Right lobe of liver (tissue), 6 donors: Measurements from ENCODE around the gene UTF1. TPM values are rescaled to one million over a fixed set of nuclear protein-coding genes. Genes with fewer than 3 reads are reported as not detected.

Experiments
- ATAC-seq, 4 donors: fragments of 200-7000 bp; cut with Tn5 transposase; one replicate each; pipeline ENCODE4 v1.9.1; 2020; ENCODE audit warnings: mild to moderate bottlenecking in 4 of 4, moderate library complexity in 4 of 4
- DNase-seq, 3 donors: peaks; one replicate each; pipeline ENCODE4 v3.0.0-alpha.2; 2020
- H3K27ac ChIP-seq, 3 donors: fragments of 200-600 bp; one replicate each; pipeline ENCODE4 v1.8.0; 2022
- H3K27me3 ChIP-seq, 2 donors: fragments of 200-600 bp; one replicate each; pipeline ENCODE4 v1.8.0; 2022
- H3K36me3 ChIP-seq, 4 donors: fragments of 200-600 bp; sonication (generic) in 1 of 4; one replicate each; pipeline versions ENCODE4 v1.5.1 to v1.8.0; 2017 to 2022; ENCODE audit warnings: control low read depth in 1 of 4
- H3K4me1 ChIP-seq, 4 donors: fragments of 200-600 bp; sonication (generic) in 1 of 4; one replicate each; pipeline versions ENCODE4 v1.5.1 to v1.8.0; 2017 to 2022; ENCODE audit warnings: control low read depth in 1 of 4
- H3K4me3 ChIP-seq, 3 donors: fragments of 200-600 bp; one replicate each; pipeline ENCODE4 v1.8.0; 2022
- H3K9me3 ChIP-seq, 4 donors: fragments of 200-600 bp; sonication (generic) in 1 of 4; one replicate each; pipeline versions ENCODE4 v1.5.1 to v1.8.0; 2017 to 2022; ENCODE audit warnings: control low read depth in 1 of 4
- CTCF ChIP-seq, 4 donors: fragments of 200-600 bp in 3 of 4; fragments of 450-650 bp in 1 of 4; IDR thresholded peaks; one replicate each; pipeline versions ENCODE4 v1.5.1 to v1.8.0; 2016 to 2022; ENCODE audit warnings: antibody characterized with exemption in 4 of 4, mild to moderate bottlenecking in 2 of 4
- POLR2A ChIP-seq: fragments of 450-650 bp; IDR thresholded peaks from one replicate; pipeline ENCODE4 v1.6.1; 2017; ENCODE audit warnings: antibody characterized with exemption, mild to moderate bottlenecking
- WGBS: methylation state at CpG from one replicate; pipeline ENCODE4 v1.1.6; 2018; ENCODE audit warnings: low coverage, low lambda C conversion rate; ENCODE audit not compliant: insufficient coverage; ENCODE audit errors: missing lambda C conversion rate; 5-methylcytosine and 5-hydroxymethylcytosine counted together
- intact Hi-C, 2 donors: fragments of 100-400 bp; cut with DNase I; formaldehyde crosslinking; loops; one replicate each; pipeline versions ENCODE4 v1.11.2 to v1.14.1; 2022
- total RNA-seq, 6 experiments: library from RNA; depleted of rRNA in 2 of 6; stranded (reverse); fragments of >200 nt in 2 of 6; fragmentation: NEBNext Ultra II Directional in 3 of 6; extraction: Animal tissue kit (Norgen Biotek cat#: 25700) in 3 of 6; gene quantifications; one replicate each; pipeline versions ENCODE4 v1.1.0 to v1.2.4, GENCODE V29; 2016 to 2023
- donor health status: DM: no; HTN: yes; CAD: no.
- donor health status: DM: no; HTN: no; CAD: no.
- donor health status: DM: no; HTN: no; CAD: no.
- donor health status: DM: no; HTN: yes; CAD: no.
- donor health status: DM: no; HTN: yes; CAD: no.

UTF1 gene
- total RNA-seq, 6 experiments from 2014 or later, result not detected

GRCh38 chr10:133266056-133266795 is 36.2 kb downstream of the UTF1 start:
- no CpG with 5 or more reads among the region's 21 CpGs for WGBS
- no peak for DNase-seq
- Histone ChIP-seq H3K9me3 (no peaks in the 10 kb centered on the region), H3K27ac (no peak overlapping the region), H3K36me3 (peaks cover 0 to 3% (median 0%) of the 10 kb centered on the region in 4 donors), H3K4me3 (no peak overlapping the region), H3K4me1 (peaks cover 0 to 3% (median 0%) of the 10 kb centered on the region in 4 donors), H3K27me3 (no peaks in the 10 kb centered on the region)
- ATAC-seq, result no peak
- no peak for TF ChIP-seq CTCF (IDR thresholded peaks at IDR 0.05)
- TF ChIP-seq POLR2A, result no peak
- intact Hi-C loops, result no loop called here

DNA sequence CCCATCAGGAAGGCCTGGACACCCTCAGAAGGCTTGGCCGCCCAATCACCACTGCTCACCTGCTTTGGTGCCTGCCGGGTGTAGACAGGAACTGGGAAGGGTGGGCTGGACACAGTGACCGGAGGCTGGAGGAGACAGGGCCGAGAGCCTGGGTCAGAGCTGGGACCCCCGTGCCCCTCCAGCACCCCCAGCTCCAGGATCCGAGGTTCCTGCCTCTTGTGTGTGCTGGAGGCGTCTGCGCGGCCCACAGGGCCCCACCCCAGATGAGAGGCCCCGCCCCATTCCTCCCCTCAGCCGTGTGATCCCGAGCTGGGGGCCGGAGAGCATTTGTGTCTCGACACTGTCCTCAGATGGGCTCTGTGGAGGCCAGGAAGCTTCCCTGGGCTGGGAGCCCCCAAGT is 37.3 kb downstream of the UTF1 start:
- ATAC-seq (no peak), DNase-seq (no peak)
- H3K27ac ChIP-seq, result no peak overlapping the region
- no peaks in the 10 kb centered on the region for H3K27me3 ChIP-seq
- TF ChIP-seq CTCF (IDR thresholded peaks at IDR 0.05) (no peak), POLR2A (no peak)
- intact Hi-C loops, result no loop called here
- no peak overlapping the region for H3K4me3 ChIP-seq
- H3K4me1 ChIP-seq, result peaks cover 0 to 2% (median 0%) of the 10 kb centered on the region in 4 donors
- no CpG with 5 or more reads among the region's 14 CpGs for WGBS
- H3K36me3 ChIP-seq, result peaks cover 0 to 3% (median 0%) of the 10 kb centered on the region in 4 donors
- H3K9me3 ChIP-seq, result no peaks in the 10 kb centered on the region

DNA sequence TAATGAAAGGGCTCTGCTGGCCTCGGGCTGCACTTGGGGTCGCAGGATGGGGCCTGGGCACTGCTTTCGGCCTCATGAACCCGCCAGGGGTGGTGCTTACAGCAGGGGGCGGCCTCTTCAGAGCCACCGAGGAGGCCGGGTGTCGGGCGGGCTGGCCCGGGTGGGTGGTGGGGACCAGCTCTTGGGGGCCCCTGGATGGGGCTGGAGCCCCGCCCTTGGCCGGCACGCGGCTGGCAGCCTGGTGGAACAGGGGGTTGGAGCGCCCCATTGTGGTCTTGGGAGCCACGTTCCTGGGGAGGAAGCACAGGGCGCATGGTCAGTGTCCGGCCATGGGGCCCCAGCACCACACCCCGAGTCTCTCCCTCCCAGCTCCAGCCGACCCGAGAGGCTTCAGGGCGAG is 37.8 kb downstream of the UTF1 start:
- intact Hi-C loops, result no loop called here
- H3K9me3 ChIP-seq, result no peaks in the 10 kb centered on the region
- no peaks in the 10 kb centered on the region for H3K4me1 ChIP-seq
- no peak overlapping the region for H3K4me3 ChIP-seq
- TF ChIP-seq POLR2A (no peak), CTCF (IDR thresholded peaks at IDR 0.05) (no peak)
- WGBS, result no CpG with 5 or more reads among the region's 22 CpGs
- peaks cover 0 to 3% (median 0%) of the 10 kb centered on the region in 4 donors for H3K36me3 ChIP-seq
- ATAC-seq, result no peak
- no peak for DNase-seq
- no peak overlapping the region for H3K27ac ChIP-seq
- H3K27me3 ChIP-seq, result no peaks in the 10 kb centered on the region

DNA sequence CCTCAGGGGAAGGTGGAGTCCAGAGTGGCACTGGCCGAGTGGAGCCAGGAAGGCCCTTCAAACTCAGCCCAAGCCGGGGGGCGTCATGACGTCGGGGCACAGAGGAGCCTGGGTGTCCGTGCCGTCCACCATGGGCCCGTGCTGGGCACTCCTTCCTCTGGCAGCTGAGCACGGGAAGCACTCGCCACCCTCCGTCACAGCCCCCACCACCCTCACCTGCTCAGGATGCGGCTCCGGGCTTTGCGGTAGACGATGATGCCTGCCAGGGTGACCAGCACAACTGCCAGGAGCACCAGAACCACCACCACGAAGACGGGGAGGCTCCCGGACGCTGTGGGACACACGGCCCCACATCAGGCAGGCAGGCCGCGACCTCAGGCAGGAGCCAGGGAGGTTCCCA is 38.5 kb downstream of the UTF1 start:
- WGBS, result no CpG with 5 or more reads among the region's 22 CpGs
- Histone ChIP-seq H3K36me3 (peaks cover 0 to 3% (median 0%) of the 10 kb centered on the region in 4 donors), H3K4me3 (no peak overlapping the region), H3K9me3 (no peaks in the 10 kb centered on the region), H3K4me1 (no peaks in the 10 kb centered on the region), H3K27ac (no peak overlapping the region), H3K27me3 (no peaks in the 10 kb centered on the region)
- TF ChIP-seq POLR2A (no peak), CTCF (IDR thresholded peaks at IDR 0.05) (no peak)
- intact Hi-C loops, result no loop called here
- DNase-seq (no peak), ATAC-seq (no peak)
